DOHH2 (cell line): ENCODE measurements around the gene CHP2.

ENCODE experiments used
- H3F3A ChIP-seq: fragments of 200-600 bp; sonication (generic), shearing (Covaris generic); 2 replicates; pipeline ENCODE4 v1.6.0; 2016; ENCODE audit warnings: antibody characterized with exemption, mild to moderate bottlenecking; ENCODE audit not compliant: control insufficient read depth, insufficient read depth
- H3K27ac ChIP-seq: fragments of 200-600 bp; sonication (generic); 2 replicates; pipeline ENCODE4 v1.5.1; 2014; ENCODE audit warnings: low read depth, mild to moderate bottlenecking, low read length, moderate library complexity
- H3K27me3 ChIP-seq: fragments of 200-600 bp; sonication (generic); 2 replicates; pipeline ENCODE4 v1.6.1; 2014; ENCODE audit warnings: mild to moderate bottlenecking, low read length, mixed read lengths; ENCODE audit not compliant: control insufficient read depth
- H3K36me3 ChIP-seq: fragments of 200-600 bp; sonication (generic); 2 replicates; pipeline ENCODE4 v1.6.1; 2014; ENCODE audit warnings: mild to moderate bottlenecking, low read length, moderate library complexity, mixed read lengths; ENCODE audit not compliant: control insufficient read depth
- H3K4me1 ChIP-seq: fragments of 200-600 bp; sonication (generic); 2 replicates; pipeline ENCODE4 v1.6.1; 2014; ENCODE audit warnings: mild to moderate bottlenecking, low read length, mixed read lengths; ENCODE audit not compliant: control insufficient read depth
- H3K4me2 ChIP-seq: fragments of 200-600 bp; sonication (generic); 2 replicates; pipeline ENCODE4 v1.6.0; 2014; ENCODE audit warnings: mild to moderate bottlenecking, low read length, moderate library complexity
- H3K4me3 ChIP-seq: fragments of 200-600 bp; sonication (generic); 2 replicates; pipeline ENCODE4 v1.5.1; 2014; ENCODE audit warnings: mild to moderate bottlenecking, low read length, mixed read lengths
- H3K79me2 ChIP-seq: fragments of 200-600 bp; sonication (generic); 2 replicates; pipeline ENCODE4 v1.6.1; 2014; ENCODE audit warnings: mild to moderate bottlenecking, low read length, mixed read lengths; ENCODE audit not compliant: control insufficient read depth
- H3K9me2 ChIP-seq: fragments of 200-600 bp; sonication (generic); replicated peaks from 2 replicates; pipeline ENCODE4 v1.6.1; 2014; ENCODE audit warnings: mild to moderate bottlenecking, low read length, mixed read lengths; ENCODE audit not compliant: control insufficient read depth
- H3K9me3 ChIP-seq: fragments of 200-600 bp; sonication (generic); 2 replicates; pipeline ENCODE4 v1.6.1; 2014; ENCODE audit warnings: antibody characterized with exemption, low read length, mixed read lengths; ENCODE audit not compliant: control insufficient read depth, insufficient read depth
- H4K20me1 ChIP-seq: fragments of 200-600 bp; sonication (generic); 2 replicates; pipeline ENCODE4 v1.6.0; 2014; ENCODE audit warnings: low read depth, mild to moderate bottlenecking, antibody characterized with exemption, low read length, moderate library complexity; ENCODE audit not compliant: control insufficient read depth, insufficient read depth
- EZH2phosphoT487 ChIP-seq: fragments of 200-600 bp; sonication (generic); IDR thresholded peaks from 2 replicates; pipeline ENCODE4 v1.6.1; 2017; ENCODE audit warnings: borderline replicate concordance, mild to moderate bottlenecking, antibody characterized with exemption, low read length, moderate library complexity, mixed read lengths
- TF ChIP-seq, protein P1 (sequence below): fragments of 200-600 bp; sonication (generic); IDR thresholded peaks from one replicate; pipeline ENCODE4 v1.5.1; 2014; ENCODE audit warnings: antibody characterized with exemption, mild to moderate bottlenecking, low read depth, low read length; ENCODE audit not compliant: poor library complexity, severe bottlenecking

Gene CHP2

DNA sequence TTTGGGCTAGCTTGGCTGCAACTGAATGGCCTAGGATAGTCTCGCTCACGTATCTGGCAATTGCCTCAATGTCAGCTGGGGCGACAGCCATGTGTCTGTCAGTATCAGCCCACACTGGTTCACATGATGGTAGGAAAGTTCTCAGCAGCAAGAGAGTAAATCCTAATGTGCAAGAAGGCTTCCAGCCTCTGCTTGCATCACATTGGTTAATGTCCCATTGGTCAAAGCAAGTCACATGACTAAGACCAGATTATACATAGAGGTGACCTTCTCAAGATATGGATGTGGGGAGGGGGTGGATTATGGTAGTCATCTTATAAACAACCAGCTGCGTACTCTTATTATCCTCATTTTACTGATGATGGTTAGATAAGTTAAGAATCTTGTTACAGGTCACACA is 31.0 kb downstream of the CHP2 start:
- no peak overlapping the region for H3K27ac ChIP-seq
- H3F3A ChIP-seq: no peaks in the 10 kb centered on the region
- no peaks in the 10 kb centered on the region for H3K36me3 ChIP-seq
- H3K4me3 ChIP-seq: no peak overlapping the region
- no peak overlapping the region for H3K4me2 ChIP-seq
- H3K9me3 ChIP-seq: no peaks in the 10 kb centered on the region
- no peak for TF ChIP-seq EZH2phosphoT487
- TF ChIP-seq, protein P1, sequence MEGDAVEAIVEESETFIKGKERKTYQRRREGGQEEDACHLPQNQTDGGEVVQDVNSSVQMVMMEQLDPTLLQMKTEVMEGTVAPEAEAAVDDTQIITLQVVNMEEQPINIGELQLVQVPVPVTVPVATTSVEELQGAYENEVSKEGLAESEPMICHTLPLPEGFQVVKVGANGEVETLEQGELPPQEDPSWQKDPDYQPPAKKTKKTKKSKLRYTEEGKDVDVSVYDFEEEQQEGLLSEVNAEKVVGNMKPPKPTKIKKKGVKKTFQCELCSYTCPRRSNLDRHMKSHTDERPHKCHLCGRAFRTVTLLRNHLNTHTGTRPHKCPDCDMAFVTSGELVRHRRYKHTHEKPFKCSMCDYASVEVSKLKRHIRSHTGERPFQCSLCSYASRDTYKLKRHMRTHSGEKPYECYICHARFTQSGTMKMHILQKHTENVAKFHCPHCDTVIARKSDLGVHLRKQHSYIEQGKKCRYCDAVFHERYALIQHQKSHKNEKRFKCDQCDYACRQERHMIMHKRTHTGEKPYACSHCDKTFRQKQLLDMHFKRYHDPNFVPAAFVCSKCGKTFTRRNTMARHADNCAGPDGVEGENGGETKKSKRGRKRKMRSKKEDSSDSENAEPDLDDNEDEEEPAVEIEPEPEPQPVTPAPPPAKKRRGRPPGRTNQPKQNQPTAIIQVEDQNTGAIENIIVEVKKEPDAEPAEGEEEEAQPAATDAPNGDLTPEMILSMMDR: no peak
- H3K4me1 ChIP-seq: no peaks in the 10 kb centered on the region
- H3K27me3 ChIP-seq: peaks cover 4% of the 10 kb centered on the region; the same call in 1 of the 2 replicates
- H3K79me2 ChIP-seq: no peaks in the 10 kb centered on the region
- no peaks in the 10 kb centered on the region for H3K9me2 ChIP-seq
- H4K20me1 ChIP-seq: no peaks in the 10 kb centered on the region

DNA sequence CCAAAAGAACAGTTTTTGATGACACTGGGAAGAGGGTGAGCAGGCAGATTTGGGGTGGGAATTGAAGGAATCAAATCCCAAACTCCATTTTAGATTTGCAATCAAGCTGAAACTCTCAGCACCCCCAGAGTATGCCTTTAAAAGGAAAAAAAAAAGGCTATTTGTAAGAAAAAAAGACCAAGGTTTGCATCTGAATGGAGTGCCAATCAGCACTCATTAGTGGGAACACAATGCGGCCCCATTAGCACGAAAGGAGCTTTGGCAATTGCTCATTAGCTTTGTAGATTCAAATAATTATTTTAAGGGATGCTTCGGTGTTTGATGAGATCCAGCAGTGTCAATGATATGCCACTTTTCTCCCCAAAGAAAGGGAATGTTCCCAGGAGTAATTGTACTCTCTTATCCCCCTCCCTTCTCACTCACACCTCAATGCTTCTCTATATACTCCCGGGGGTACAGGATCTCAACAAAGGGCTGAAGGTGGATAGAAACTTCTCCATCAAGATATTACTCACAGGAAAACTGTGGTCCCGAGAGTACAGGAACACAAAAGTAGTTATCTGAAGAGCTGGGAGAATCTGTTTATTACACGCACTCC is 32.2 kb downstream of the CHP2 start:
- Histone ChIP-seq H3K9me3 (no peaks in the 10 kb centered on the region), H3K4me3 (no peak overlapping the region), H3K9me2 (no peaks in the 10 kb centered on the region), H3K36me3 (no peaks in the 10 kb centered on the region), H3F3A (no peaks in the 10 kb centered on the region), H3K79me2 (no peaks in the 10 kb centered on the region), H4K20me1 (no peaks in the 10 kb centered on the region), H3K4me2 (no peak overlapping the region), H3K4me1 (no peaks in the 10 kb centered on the region), H3K27ac (no peak overlapping the region), H3K27me3 (peaks cover 4% of the 10 kb centered on the region; the same call in 1 of the 2 replicates)
- TF ChIP-seq, protein P1: no peak
- TF ChIP-seq EZH2phosphoT487: no peak

DNA sequence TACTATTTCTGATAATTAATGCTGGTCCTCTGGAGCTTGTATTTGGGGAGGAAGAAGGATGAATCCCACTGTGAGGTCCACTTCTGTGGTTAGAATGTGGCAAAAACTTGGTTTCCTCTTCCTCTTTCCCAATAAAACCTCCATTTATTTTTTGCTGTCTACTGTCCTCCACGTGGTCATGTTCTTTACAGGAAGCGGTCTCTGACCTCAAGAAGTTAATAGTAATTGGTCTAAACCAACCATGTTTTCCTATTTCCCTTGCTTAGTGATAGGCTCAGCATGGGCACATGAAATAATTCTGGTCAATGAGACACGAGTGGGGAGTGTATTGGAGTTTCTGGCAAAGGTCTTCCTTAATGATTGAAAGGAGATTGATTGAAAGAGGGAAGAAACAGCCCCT is 33.9 kb downstream of the CHP2 start:
- no peaks in the 10 kb centered on the region for H3K79me2 ChIP-seq
- no peaks in the 10 kb centered on the region for H3K9me2 ChIP-seq
- TF ChIP-seq, protein P1: no peak
- no peak for TF ChIP-seq EZH2phosphoT487
- H3F3A ChIP-seq: no peaks in the 10 kb centered on the region
- no peak overlapping the region for H3K4me2 ChIP-seq
- no peaks in the 10 kb centered on the region for H3K36me3 ChIP-seq
- H3K27ac ChIP-seq: no peak overlapping the region
- no peaks in the 10 kb centered on the region for H3K9me3 ChIP-seq
- H4K20me1 ChIP-seq: no peaks in the 10 kb centered on the region
- peaks cover 4% of the 10 kb centered on the region; the same call in 1 of the 2 replicates for H3K27me3 ChIP-seq
- no peaks in the 10 kb centered on the region for H3K4me1 ChIP-seq
- H3K4me3 ChIP-seq: no peak overlapping the region
